ENCODE data around the gene ITGB8. TPM values are rescaled to one million over a fixed set of nuclear protein-coding genes. Genes with fewer than 3 reads are reported as not detected.

The ITGB8 gene
- total and polyA plus RNA-seq, 2 experiments from 2014 or later: 3.3 to 9.9 TPM

GRCh38 chr7:20374399-20374798, 43.7 kb downstream of the ITGB8 start:
- H3K4me2 ChIP-seq (ENCODE audit: unreplicated experiment): no peak overlapping the region
- in situ Hi-C loops (cut with MboI): no loop called here

DNA sequence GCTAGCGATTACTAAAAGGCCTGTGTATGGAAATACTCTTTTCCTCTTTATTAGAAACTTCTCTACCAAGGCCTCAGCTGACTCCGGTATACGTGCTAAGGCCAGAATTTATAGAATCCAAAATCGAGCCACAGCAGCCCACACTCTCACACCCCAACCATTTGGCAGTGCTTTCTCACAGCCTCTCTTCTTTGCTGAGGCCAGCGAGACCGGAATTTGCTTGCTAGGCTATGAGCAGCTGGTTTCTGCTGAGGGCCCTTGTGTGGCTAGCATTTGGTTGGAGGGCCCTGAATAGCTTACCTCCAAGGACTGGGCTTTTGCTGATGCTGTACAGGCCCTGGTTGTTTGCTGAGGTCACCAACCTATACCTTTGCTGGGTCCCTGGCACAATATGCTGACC, 46.1 kb downstream of the ITGB8 start:
- H4K20me1 ChIP-seq (ENCODE audit: insufficient read depth): no peaks in the 10 kb centered on the region
- H3K4me2 ChIP-seq (ENCODE audit: unreplicated experiment): no peak overlapping the region
- TF ChIP-seq EZH2phosphoT487 (IDR thresholded peaks at IDR 0.05; ENCODE audit: insufficient read depth, low read depth): no peak
- TF ChIP-seq EZH2 (IDR thresholded peaks at IDR 0.05; ENCODE audit: insufficient read depth, poor library complexity, severe bottlenecking): no peak
- H2AFZ ChIP-seq: no peak overlapping the region
- no peak overlapping the region for H3K4me3 ChIP-seq
- in situ Hi-C loops (cut with MboI): no loop called here
- H3K36me3 ChIP-seq (ENCODE audit: low read depth): 0 out of 2 replicates have a peak, but pooled peaks cover 4% of the 10 kb centered on the region
- no peaks in the 10 kb centered on the region for H3K9me2 ChIP-seq (ENCODE audit: insufficient read depth)
- H3K9me3 ChIP-seq (ENCODE audit: low read depth): no peaks in the 10 kb centered on the region
- no peaks in the 10 kb centered on the region for H3K27me3 ChIP-seq (replicated peaks; ENCODE audit: insufficient read depth)
- H3K79me2 ChIP-seq (ENCODE audit: insufficient read depth): no peaks in the 10 kb centered on the region
- H3F3A ChIP-seq (ENCODE audit: insufficient read depth): no peaks in the 10 kb centered on the region
- H3K9ac ChIP-seq: no peak overlapping the region
- no peak overlapping the region for H3K27ac ChIP-seq
- WGBS, 2 experiments (ENCODE audit: low coverage in 1 of 2, low lambda C conversion rate in 2 of 2, missing lambda C conversion rate in 2 of 2): 79 to 85% methylated on average over 6 of the region's 6 CpGs
- no peak for DNase-seq
- no peaks in the 10 kb centered on the region for H3K4me1 ChIP-seq (ENCODE audit: insufficient read depth)

More at GRCh38 chr7:20374399-20374798, 43.7 kb downstream of the ITGB8 start:
- Histone ChIP-seq H3K4me3 (no peak overlapping the region), H3F3A (ENCODE audit: insufficient read depth) (no peaks in the 10 kb centered on the region), H3K27ac (no peak overlapping the region), H3K4me1 (ENCODE audit: insufficient read depth) (no peaks in the 10 kb centered on the region), H3K36me3 (ENCODE audit: low read depth) (peaks cover 7% of the 10 kb centered on the region; the same call in 1 of the 2 replicates), H3K9me3 (ENCODE audit: low read depth) (no peaks in the 10 kb centered on the region), H4K20me1 (ENCODE audit: insufficient read depth) (no peaks in the 10 kb centered on the region), H3K9ac (no peak overlapping the region), H3K9me2 (ENCODE audit: insufficient read depth) (no peaks in the 10 kb centered on the region), H2AFZ (no peak overlapping the region), H3K27me3 (replicated peaks; ENCODE audit: insufficient read depth) (no peaks in the 10 kb centered on the region), H3K79me2 (ENCODE audit: insufficient read depth) (no peaks in the 10 kb centered on the region)
- TF ChIP-seq EZH2 (IDR thresholded peaks at IDR 0.05; ENCODE audit: insufficient read depth, poor library complexity, severe bottlenecking) (no peak), EZH2phosphoT487 (IDR thresholded peaks at IDR 0.05; ENCODE audit: insufficient read depth, low read depth) (no peak)
- DNase-seq: no peak
- WGBS, 2 experiments (ENCODE audit: low coverage in 1 of 2, low lambda C conversion rate in 2 of 2, missing lambda C conversion rate in 2 of 2): 73 to 91% methylated on average over 1 of the region's 1 CpG

DNA sequence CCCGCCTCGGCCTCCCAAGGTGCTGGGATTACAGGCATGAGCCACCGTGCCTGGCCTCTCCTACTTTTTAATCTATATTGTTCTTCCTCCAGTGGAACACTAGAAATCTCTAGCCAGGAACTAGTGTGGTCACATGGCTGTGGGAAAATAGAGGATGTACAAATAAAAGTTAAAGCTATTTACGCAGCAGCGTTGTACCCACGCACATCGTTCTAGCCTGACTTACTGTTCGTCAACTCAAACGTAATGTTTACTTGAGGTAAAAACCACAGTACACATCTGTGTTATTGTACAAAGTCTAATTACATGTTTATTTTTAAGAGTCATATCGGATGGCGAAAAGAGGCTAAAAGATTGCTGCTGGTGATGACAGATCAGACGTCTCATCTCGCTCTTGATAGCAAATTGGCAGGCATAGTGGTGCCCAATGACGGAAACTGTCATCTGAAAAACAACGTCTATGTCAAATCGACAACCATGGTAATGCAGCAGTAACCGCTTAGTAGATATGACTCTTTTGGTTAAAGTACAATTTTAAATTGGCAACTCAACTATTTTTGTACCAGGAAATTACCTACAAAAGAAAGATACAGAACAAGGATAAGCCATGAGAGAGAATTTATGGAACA, 50.8 kb downstream of the ITGB8 start:
- H3F3A ChIP-seq (ENCODE audit: insufficient read depth): 0 out of 2 replicates have a peak, but pooled peaks cover 8% of the 10 kb centered on the region
- H2AFZ ChIP-seq: no peak overlapping the region
- WGBS, 2 experiments (ENCODE audit: low coverage in 1 of 2, low lambda C conversion rate in 2 of 2, missing lambda C conversion rate in 2 of 2): 95% methylated on average over 17 of the region's 17 CpGs
- H4K20me1 ChIP-seq (ENCODE audit: insufficient read depth): no peaks in the 10 kb centered on the region
- DNase-seq: no peak
- H3K27ac ChIP-seq: no peak overlapping the region
- no peaks in the 10 kb centered on the region for H3K79me2 ChIP-seq (ENCODE audit: insufficient read depth)
- H3K9me2 ChIP-seq (ENCODE audit: insufficient read depth): no peaks in the 10 kb centered on the region; the same call in 1 of the 2 replicates
- H3K9ac ChIP-seq: no peak overlapping the region
- H3K4me3 ChIP-seq: no peak overlapping the region
- no peak for TF ChIP-seq EZH2 (IDR thresholded peaks at IDR 0.05; ENCODE audit: insufficient read depth, poor library complexity, severe bottlenecking)
- TF ChIP-seq EZH2phosphoT487 (IDR thresholded peaks at IDR 0.05; ENCODE audit: insufficient read depth, low read depth): no peak
- no peaks in the 10 kb centered on the region for H3K27me3 ChIP-seq (replicated peaks; ENCODE audit: insufficient read depth)
- H3K9me3 ChIP-seq (ENCODE audit: low read depth): no peaks in the 10 kb centered on the region
- peaks cover 11% of the 10 kb centered on the region; the same call in 1 of the 2 replicates for H3K36me3 ChIP-seq (ENCODE audit: low read depth)
- in situ Hi-C loops (cut with MboI): no loop called here
- H3K4me2 ChIP-seq (ENCODE audit: unreplicated experiment): no peak overlapping the region
- peaks cover 17% of the 10 kb centered on the region for H3K4me1 ChIP-seq (ENCODE audit: insufficient read depth)

- no peaks in the 10 kb centered on the region for H3K79me2 ChIP-seq (ENCODE audit: insufficient read depth)
- DNase-seq: peak; percentile 25
- H3K4me3 ChIP-seq: no peak overlapping the region
- peaks cover 11% of the 10 kb centered on the region; the same call in 1 of the 2 replicates for H3K36me3 ChIP-seq (ENCODE audit: low read depth)
- no peak overlapping the region for H2AFZ ChIP-seq
- H3K9ac ChIP-seq: no peak overlapping the region
- peaks cover 17% of the 10 kb centered on the region for H3K4me1 ChIP-seq (ENCODE audit: insufficient read depth)
- no peaks in the 10 kb centered on the region for H3K9me3 ChIP-seq (ENCODE audit: low read depth)
- H3K9me2 ChIP-seq (ENCODE audit: insufficient read depth): no peaks in the 10 kb centered on the region; the same call in 1 of the 2 replicates
- no peak overlapping the region for H3K4me2 ChIP-seq (ENCODE audit: unreplicated experiment)
- no peaks in the 10 kb centered on the region for H4K20me1 ChIP-seq (ENCODE audit: insufficient read depth)
- no peak overlapping the region for H3K27ac ChIP-seq
- H3K27me3 ChIP-seq (replicated peaks; ENCODE audit: insufficient read depth): no peaks in the 10 kb centered on the region
- in situ Hi-C loops (cut with MboI): no loop called here
- 0 out of 2 replicates have a peak, but pooled peaks cover 8% of the 10 kb centered on the region for H3F3A ChIP-seq (ENCODE audit: insufficient read depth)
- no peak for TF ChIP-seq EZH2 (IDR thresholded peaks at IDR 0.05; ENCODE audit: insufficient read depth, poor library complexity, severe bottlenecking)
- TF ChIP-seq EZH2phosphoT487 (IDR thresholded peaks at IDR 0.05; ENCODE audit: insufficient read depth, low read depth): no peak
Observed at GRCh38 chr7:20383351-20383750, 52.7 kb downstream of the ITGB8 start.

All from GM23248 (cell line).